SU-DHL-6 (cell line): ENCODE results near the gene RPH3AL.
"Not testable (repeated sequence)": the region's sequence is repeated elsewhere in the genome, so short reads cannot be mapped to it uniquely, and the experiment has no call there.

ENCODE experiments used
- H2AFZ ChIP-seq: fragments of 200-600 bp; sonication (generic); 2 replicates; pipeline ENCODE4 v1.6.1; 2014; ENCODE audit warnings: low read depth, mild to moderate bottlenecking, moderate library complexity, mixed read lengths, antibody characterized with exemption, low read length; ENCODE audit not compliant: severe bottlenecking
- H3F3A ChIP-seq: fragments of 200-600 bp; shearing (Covaris generic); 2 replicates; pipeline ENCODE4 v1.6.0; 2016; ENCODE audit warnings: antibody characterized with exemption, mild to moderate bottlenecking; ENCODE audit not compliant: insufficient read depth
- H3K27ac ChIP-seq: fragments of 200-600 bp; sonication (generic); 2 replicates; pipeline ENCODE4 v1.5.1; 2016; ENCODE audit warnings: low read depth, mild to moderate bottlenecking, low read length, moderate library complexity, mixed read lengths
- H3K27me3 ChIP-seq: fragments of 200-600 bp; sonication (generic), shearing (Covaris generic); 2 replicates; pipeline ENCODE4 v1.6.0; 2014; ENCODE audit warnings: mild to moderate bottlenecking, low read length
- H3K36me3 ChIP-seq: fragments of 200-600 bp; sonication (generic); 2 replicates; pipeline ENCODE4 v1.6.1; 2014; ENCODE audit warnings: mild to moderate bottlenecking, low read length, mixed read lengths
- H3K4me2 ChIP-seq: fragments of 300-600, 200-600 bp; shearing (Covaris generic), sonication (generic); 2 replicates; pipeline ENCODE4 v1.6.0; 2014; ENCODE audit warnings: low read length, low read depth, mild to moderate bottlenecking; ENCODE audit not compliant: poor library complexity, severe bottlenecking
- H3K4me3 ChIP-seq: fragments of 200-600 bp; sonication (generic); 2 replicates; pipeline ENCODE4 v1.5.1; 2014; ENCODE audit warnings: antibody characterized with exemption, low read length, mild to moderate bottlenecking, mixed read lengths; ENCODE audit not compliant: insufficient read depth, poor library complexity, severe bottlenecking
- H3K79me2 ChIP-seq: fragments of 200-600 bp; sonication (generic); 2 replicates; pipeline ENCODE4 v1.6.1; 2014; ENCODE audit warnings: mild to moderate bottlenecking, low read length, moderate library complexity; ENCODE audit not compliant: insufficient read depth
- H3K9ac ChIP-seq: fragments of 200-600 bp; sonication (generic); 2 replicates; pipeline ENCODE4 v1.7.0; 2014; ENCODE audit warnings: mild to moderate bottlenecking, low read length
- H3K9me2 ChIP-seq: fragments of 200-600 bp; sonication (generic); replicated peaks from 2 replicates; pipeline ENCODE4 v1.6.1; 2014; ENCODE audit warnings: low read length; ENCODE audit not compliant: insufficient read depth
- H3K9me3 ChIP-seq: fragments of 200-600 bp; sonication (generic); 2 replicates; pipeline ENCODE4 v1.6.1; 2014; ENCODE audit warnings: low read length, mixed read lengths; ENCODE audit not compliant: insufficient read depth
- H4K20me1 ChIP-seq: fragments of 200-600 bp; sonication (generic); 2 replicates; pipeline ENCODE4 v1.6.1; 2014; ENCODE audit warnings: low read depth, mild to moderate bottlenecking, antibody characterized with exemption, low read length, moderate library complexity, mixed read lengths
- EZH2phosphoT487 ChIP-seq: fragments of 200-600 bp; sonication (generic), shearing (Covaris generic); conservative IDR thresholded peaks from 2 replicates; pipeline ENCODE4 v1.6.1; 2018; ENCODE audit warnings: mild to moderate bottlenecking, antibody characterized with exemption, low read length, moderate library complexity, mixed read lengths
- TF ChIP-seq, protein P1 (sequence below): fragments of 200-600 bp; sonication (generic); IDR thresholded peaks from one replicate; pipeline ENCODE4 v1.5.1; 2017; ENCODE audit warnings: antibody characterized with exemption, mild to moderate bottlenecking, low read length, moderate library complexity; ENCODE audit not compliant: insufficient read depth, poor library complexity, severe bottlenecking

Gene RPH3AL

DNA sequence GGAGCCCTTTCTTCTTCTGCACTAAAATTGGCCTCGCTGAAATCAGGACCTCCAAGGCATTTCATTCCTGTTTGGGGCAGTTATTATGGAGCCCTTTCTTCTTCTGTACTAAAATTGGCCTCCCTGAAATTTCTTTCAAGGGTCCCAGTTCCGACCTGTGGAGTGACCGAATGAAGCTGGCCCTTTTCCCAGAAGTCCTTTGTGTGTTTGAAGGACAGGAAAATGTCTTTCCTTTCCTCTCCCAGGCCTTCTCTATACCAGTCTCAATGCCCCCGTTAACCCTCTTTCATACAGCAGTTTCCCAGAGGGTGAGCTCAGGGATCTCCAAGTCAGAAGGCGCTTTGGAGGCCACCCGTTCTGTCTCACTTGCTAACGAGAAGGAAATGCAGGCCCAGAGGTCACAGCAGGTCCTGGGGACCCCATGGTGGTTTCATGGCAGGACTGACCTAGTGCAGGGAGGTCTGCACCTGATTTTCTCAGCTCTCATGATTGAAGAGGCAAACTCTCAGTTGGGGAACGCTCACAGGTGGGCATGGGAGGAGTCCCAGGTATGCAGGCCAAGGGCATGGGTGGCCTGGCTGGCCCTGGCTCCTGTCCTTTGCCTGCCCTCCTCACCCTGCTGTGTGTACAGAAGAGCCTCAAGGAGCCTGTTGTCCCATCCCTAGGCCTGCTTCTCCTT lies 134.0 kb downstream of the RPH3AL start:
- Histone ChIP-seq H3K4me3 (no peak overlapping the region), H2AFZ (no peak overlapping the region), H4K20me1 (no peaks in the 10 kb centered on the region), H3K9me2 (no peaks in the 10 kb centered on the region), H3K9ac (no peak overlapping the region), H3K27me3 (no peaks in the 10 kb centered on the region), H3F3A (no peaks in the 10 kb centered on the region), H3K27ac (no peak overlapping the region), H3K79me2 (no peaks in the 10 kb centered on the region), H3K4me2 (no peak overlapping the region), H3K9me3 (no peaks in the 10 kb centered on the region), H3K36me3 (no peaks in the 10 kb centered on the region)
- no peak for TF ChIP-seq EZH2phosphoT487
- TF ChIP-seq, protein P1, sequence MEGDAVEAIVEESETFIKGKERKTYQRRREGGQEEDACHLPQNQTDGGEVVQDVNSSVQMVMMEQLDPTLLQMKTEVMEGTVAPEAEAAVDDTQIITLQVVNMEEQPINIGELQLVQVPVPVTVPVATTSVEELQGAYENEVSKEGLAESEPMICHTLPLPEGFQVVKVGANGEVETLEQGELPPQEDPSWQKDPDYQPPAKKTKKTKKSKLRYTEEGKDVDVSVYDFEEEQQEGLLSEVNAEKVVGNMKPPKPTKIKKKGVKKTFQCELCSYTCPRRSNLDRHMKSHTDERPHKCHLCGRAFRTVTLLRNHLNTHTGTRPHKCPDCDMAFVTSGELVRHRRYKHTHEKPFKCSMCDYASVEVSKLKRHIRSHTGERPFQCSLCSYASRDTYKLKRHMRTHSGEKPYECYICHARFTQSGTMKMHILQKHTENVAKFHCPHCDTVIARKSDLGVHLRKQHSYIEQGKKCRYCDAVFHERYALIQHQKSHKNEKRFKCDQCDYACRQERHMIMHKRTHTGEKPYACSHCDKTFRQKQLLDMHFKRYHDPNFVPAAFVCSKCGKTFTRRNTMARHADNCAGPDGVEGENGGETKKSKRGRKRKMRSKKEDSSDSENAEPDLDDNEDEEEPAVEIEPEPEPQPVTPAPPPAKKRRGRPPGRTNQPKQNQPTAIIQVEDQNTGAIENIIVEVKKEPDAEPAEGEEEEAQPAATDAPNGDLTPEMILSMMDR: no peak

DNA sequence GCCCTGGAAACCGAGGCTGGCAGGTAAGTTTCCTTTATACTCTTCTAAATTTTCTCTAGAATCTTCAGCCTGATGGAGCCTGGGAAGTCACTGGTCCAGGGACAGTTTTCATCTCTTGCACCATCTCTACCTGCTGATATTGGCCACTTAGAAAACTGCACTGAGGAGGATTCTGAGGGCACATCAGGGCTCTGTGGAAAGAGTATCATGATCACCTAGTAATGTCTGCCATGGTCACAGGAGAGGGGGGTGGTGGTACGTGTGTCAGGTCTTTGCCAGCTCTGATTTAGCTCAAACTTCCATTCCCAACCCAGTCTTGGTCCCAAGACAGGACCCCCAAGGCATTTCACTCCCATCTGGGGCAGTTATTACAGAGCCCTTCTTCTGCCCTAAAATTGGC lies 136.0 kb downstream of the RPH3AL start:
- no peak overlapping the region for H3K4me2 ChIP-seq
- H3F3A ChIP-seq: no peaks in the 10 kb centered on the region
- no peaks in the 10 kb centered on the region for H4K20me1 ChIP-seq
- no peak overlapping the region for H3K4me3 ChIP-seq
- no peaks in the 10 kb centered on the region for H3K9me2 ChIP-seq
- H3K79me2 ChIP-seq: no peaks in the 10 kb centered on the region
- H3K9ac ChIP-seq: no peak overlapping the region
- no peaks in the 10 kb centered on the region for H3K36me3 ChIP-seq
- no peak overlapping the region for H2AFZ ChIP-seq
- H3K9me3 ChIP-seq: no peaks in the 10 kb centered on the region
- no peaks in the 10 kb centered on the region; the same call in 1 of the 2 replicates for H3K27me3 ChIP-seq
- TF ChIP-seq, protein P1: no peak
- no peak for TF ChIP-seq EZH2phosphoT487
- no peak overlapping the region for H3K27ac ChIP-seq

DNA sequence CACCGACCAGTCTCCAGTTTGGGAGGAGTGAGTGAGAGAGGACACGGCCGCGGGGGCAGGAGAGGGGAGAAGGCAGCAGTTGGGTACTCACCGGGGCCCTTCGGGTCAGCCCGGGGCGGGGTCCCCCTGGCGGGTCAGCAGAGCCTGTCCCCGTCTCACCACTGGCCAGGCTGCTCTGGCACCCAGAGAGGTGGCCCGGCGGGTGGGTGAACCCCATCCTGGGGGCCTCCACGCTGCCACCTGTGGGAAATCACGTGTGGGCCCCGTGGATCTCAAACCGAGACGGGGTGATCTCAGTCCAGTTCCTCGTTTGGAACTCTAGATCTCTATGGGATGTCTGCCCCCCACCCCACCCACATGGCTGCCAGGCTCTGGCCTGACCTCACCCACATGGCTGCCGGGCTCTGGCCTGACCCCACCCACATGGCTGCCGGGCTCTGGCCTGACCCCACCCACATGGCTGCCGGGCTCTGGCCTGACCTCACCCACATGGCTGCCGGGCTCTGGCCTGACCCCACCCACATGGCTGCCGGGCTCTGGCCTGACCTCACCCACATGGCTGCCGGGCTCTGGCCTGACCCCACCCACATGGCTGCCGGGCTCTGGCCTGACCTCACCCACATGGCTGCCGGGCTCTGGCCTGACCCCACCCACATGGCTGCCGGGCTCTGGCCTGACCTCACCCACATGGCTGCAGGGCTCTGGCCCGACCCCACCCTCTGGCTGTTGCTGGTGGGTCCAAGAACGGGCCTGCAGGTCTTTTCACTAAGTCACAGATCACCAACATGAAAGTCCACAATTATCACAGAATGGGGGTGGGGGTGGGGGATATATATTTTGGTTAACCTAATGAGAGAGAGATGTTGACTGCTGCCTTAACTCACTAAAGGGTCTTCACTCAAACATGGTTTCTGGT lies 136.8 kb downstream of the RPH3AL start:
- not testable (repeated sequence) for H3K27ac ChIP-seq, H3K9ac ChIP-seq

DNA sequence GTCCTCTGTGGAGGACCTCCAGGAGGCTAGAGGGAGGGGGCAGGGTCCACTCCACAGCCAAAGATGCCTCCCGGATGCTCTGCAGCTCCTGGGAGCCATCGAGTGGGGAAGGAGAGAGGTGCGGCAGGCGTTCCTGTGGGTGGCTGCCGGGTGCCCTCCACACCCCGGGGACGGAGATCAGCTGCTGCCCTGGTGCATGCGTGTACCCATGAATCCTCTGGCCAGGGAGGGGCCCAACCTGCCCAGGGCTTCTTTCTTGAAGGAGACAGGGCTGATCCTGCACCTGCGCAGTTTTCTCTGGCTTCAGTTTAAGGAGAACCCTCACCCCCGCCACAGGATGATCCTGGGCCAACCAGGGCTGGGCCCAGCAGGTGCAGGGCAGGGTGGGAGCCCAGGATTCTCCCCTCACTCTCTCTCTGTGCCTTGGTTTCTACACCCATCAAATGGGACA lies 137.7 kb downstream of the RPH3AL start:
- H3K79me2 ChIP-seq: no peaks in the 10 kb centered on the region
- H3K27me3 ChIP-seq: no peaks in the 10 kb centered on the region; the same call in 1 of the 2 replicates
- H3K9me2 ChIP-seq: no peaks in the 10 kb centered on the region
- H3K36me3 ChIP-seq: no peaks in the 10 kb centered on the region
- H3F3A ChIP-seq: no peaks in the 10 kb centered on the region
- no peaks in the 10 kb centered on the region for H4K20me1 ChIP-seq
- H3K4me3 ChIP-seq: no peak overlapping the region
- no peak for TF ChIP-seq EZH2phosphoT487
- TF ChIP-seq, protein P1: no peak
- H3K9me3 ChIP-seq: no peaks in the 10 kb centered on the region
- H3K9ac ChIP-seq: no peak overlapping the region
- H3K27ac ChIP-seq: no peak overlapping the region
- H2AFZ ChIP-seq: no peak overlapping the region
- no peak overlapping the region for H3K4me2 ChIP-seq

More for the DNA sequence above, 136.8 kb downstream of the RPH3AL start:
- not testable (repeated sequence) for H3K27me3 ChIP-seq, H3K9me3 ChIP-seq, H3F3A ChIP-seq, H3K79me2 ChIP-seq, H4K20me1 ChIP-seq, H3K9me2 ChIP-seq, H3K36me3 ChIP-seq, H2AFZ ChIP-seq, H3K4me2 ChIP-seq, H3K4me3 ChIP-seq
